Activated CD4-positive, alpha-beta T cell treated with anti-CD3 and anti-CD28 coated beads, Interleukin-2, amount 50 U/mL, for 1 hour (primary cell): ENCODE results near the gene PLPPR2.
"Not testable (repeated sequence)": the region's sequence is repeated elsewhere in the genome, so short reads cannot be mapped to it uniquely, and the experiment has no call there.

Experiments
- DNase-seq: peaks from one replicate; pipeline ENCODE4 v3.0.0-alpha.2; 2020

PLPPR2 gene

GRCh38 chr19:11342429-11342828 lies 12.8 kb upstream of the PLPPR2 start:
- DNase-seq = no peak

GRCh38 chr19:11345122-11345803 lies 10.0 kb upstream of the PLPPR2 start:
- no peak for DNase-seq

GRCh38 chr19:11346104-11346940 lies 8.9 kb upstream of the PLPPR2 start, which contains the start of the genes CCDC159 and TMEM205:
Gene CCDC159 (plus strand): TSS chr19:11346519. CDS start chr19:11346607, 88 bp downstream.
Gene TMEM205 (minus strand): TSS chr19:11346268. CDS start chr19:11345619, 649 bp downstream.
- DNase-seq = peak; percentile 98

DNA sequence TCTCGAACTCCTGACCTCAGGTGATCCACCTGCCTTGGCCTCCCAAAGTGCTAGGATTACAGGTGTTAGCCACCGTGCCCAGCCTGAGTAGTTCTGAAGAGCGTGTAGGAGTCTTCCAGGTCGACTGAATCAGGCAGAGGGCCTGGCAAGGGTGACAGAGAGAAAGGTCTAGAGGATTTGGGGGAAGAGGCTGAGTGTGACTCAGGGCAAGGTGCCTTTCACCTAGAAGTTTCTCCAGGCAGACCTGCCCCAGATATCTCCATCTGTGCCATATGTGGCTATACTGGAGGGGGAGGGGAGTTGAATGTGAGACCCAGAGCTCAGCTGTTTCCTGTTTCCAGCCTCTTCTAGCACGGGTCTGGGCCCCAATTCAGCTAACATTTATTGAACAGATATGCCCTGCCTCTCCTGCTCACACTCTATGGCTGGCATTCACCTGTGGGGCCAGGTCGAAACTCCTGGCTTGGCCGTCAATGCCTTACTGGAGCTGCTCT lies 7.6 kb upstream of the PLPPR2 start:
- no peak for DNase-seq

DNA sequence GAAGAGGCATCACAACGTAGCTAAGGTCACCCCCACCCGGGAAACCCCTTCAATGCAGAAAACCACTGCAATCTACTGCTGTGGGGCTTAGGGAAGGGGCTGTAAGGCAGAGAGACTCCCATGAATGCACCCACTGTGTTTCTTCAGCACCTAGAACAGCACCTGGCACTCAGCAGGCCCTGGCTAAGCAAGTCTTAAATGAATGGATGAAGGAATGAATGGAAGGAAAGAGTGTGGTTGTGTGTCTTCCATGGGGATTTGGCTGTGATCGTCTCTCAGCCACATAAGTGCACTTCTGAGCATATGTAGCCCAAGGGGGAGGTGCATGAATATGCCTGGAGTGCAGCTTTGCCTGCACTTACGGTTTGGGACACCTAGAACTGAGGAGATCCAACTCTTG lies 6.1 kb upstream of the PLPPR2 start:
- DNase-seq = no peak

GRCh38 chr19:11354102-11354501 lies 1.1 kb upstream of the PLPPR2 start:
- not testable (repeated sequence) for DNase-seq

DNA sequence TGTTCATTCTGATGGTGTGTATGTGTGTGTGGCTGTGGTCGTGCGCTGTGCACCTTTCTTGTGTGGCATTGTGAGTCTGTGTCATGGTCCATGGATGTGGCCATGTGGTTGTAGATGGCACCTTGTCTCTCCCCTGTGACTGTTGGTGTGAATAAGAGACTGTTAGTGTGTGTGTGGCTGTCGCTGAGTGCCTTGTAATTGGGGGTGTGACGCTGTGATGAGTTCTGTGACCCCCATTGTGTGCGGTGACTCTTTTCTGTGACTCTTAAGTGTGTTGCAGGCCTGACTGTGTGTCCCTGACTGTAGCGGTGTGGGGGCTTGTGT lies 804 bp downstream of the PLPPR2 start:
- DNase-seq = no peak

DNA sequence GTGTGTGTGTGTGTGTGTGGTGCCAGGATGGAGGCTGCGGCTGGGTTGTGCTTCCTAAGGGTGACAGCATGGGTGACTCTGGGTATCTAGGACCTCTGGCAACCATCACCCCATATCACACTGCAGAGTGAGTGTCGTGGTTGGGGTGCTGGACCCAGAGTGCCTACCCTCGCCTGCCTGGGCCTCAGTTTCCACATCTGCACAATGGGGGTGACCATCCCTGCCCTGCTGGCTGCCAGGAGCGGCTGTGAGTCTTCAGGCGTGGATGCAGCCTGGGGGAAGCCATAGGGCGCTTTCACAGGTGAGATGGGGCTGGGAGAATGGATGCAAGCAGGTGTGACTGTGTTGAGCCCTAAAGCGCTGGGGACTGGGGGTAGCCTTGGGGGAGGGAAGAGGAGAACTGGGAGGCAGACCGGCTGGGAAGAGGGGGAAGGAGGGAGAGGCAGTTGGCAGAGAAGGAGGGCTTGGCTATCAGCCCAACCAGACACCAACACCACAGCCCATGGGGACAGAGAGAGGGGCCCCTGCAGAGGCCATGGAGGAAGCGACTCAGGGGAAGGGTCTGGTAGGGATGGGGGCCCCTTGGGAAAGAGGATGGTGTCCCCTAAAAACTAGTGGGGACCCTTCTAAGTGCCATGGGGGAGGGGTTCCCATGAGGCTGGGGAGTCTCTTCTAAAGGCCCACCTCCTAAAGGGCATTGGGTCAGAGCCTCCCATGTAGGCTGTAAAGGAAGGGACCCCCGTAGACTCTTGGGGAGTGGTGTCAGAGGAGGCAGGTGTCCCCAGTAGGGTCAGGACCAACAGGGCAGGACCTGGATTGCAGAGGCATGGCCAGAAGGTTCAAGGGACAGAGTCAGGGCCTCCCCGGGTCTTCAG lies 1.7 kb downstream of the PLPPR2 start:
- no peak for DNase-seq

DNA sequence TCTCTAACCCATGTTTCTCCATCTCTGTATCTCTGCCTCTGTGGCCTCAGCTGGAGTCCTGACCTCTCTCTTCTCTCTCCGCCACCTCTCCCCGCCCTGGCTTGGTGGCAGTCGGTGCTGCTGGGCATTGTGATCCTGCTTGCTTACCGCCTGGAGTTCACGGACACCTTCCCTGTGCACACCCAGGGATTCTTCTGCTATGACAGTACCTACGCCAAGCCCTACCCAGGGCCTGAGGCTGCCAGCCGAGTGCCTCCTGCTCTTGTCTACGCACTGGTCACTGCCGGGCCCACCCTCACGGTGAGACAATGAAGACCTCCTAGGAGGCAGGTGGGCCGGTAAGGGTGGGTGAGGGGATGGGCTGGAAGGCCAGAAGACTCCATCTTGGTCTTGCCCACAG lies 4.2 kb downstream of the PLPPR2 start:
- no peak for DNase-seq

DNA sequence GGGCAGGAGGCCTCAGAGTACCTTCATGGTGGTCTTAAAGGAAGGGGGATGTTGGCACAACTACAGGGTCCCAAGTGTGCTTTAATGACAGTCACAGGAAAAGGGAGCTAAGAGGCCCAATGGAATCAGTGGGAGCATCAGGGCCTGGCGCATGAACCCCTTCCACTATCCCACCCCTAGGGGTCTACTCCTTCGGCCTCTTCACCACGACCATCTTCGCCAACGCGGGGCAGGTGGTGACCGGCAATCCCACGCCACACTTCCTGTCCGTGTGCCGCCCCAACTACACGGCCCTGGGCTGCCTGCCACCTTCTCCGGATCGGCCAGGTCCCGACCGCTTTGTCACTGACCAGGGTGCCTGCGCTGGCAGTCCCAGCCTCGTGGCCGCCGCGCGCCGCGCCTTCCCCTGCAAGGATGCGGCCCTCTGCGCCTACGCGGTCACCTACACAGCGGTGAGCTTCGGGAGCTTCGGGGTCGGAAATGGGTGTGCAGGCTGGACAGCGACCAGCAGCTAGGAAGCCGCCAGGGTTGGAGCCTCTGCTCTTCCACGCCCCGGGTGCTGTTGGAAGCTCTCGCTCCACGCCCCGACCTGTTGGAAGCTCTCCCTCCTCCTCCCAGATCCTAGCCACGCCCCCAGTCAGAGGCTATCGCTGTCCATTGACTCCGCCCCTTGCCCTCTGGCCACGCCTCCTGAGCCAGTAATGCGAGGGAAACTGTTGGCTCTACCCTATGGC lies 6.0 kb downstream of the PLPPR2 start:
- DNase-seq = no peak

GRCh38 chr19:11361771-11362731 lies 6.8 kb downstream of the PLPPR2 start:
- DNase-seq = no peak

DNA sequence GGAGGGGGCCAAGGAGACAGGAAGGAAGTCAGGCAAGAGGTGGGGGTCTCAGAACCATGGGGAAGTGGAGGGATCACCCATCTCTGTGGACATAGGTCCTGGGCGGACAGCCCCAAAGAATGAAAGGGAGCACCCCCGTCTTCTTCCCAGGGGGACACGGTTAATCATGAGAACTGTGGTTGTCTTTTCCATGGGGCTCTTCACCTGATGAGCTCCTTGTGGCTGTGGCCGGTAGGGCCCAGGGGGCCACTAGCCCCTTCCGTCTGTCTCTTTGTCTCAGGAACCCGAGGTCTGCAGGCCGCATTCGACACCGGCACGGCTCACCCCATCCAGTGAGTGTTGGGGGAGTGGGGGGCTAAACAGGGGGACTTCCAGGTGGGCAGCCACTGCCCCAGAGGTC lies 8.6 kb downstream of the PLPPR2 start:
- DNase-seq = no peak

- no peak for DNase-seq
Observed at GRCh38 chr19:11364296-11364904, 9.2 kb downstream of the PLPPR2 start.

- no peak for DNase-seq
Observed at GRCh38 chr19:11364935-11365334, 9.7 kb downstream of the PLPPR2 start.

DNA sequence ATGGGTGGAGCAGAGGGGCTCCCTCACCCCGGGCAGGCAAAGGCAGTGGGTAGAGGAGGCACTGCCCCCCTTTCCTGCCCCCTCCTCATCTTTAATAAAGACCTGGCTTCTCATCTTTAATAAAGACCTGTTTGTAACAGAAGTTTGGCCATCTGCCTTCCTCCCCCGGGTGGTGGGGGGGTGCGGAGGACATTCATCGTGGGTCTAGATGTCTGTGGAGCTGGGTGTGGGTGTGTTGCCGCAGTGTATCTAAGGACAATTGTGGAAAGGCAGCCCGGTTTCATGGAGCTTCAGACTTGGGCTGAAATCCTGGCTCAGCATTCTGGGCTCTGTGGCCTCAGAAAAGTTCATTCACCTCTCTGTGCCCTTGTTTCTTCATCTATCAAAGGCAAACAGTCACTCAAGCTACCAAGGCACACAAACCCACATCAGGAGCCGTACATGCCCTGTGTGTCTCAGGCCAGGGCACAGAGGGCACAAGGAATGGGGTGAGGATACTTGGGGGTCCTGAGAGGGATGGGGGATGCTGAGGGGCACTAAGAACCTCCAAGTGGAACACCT lies 10.4 kb downstream of the PLPPR2 start:
- no peak for DNase-seq

GRCh38 chr19:11367528-11367927 lies 12.3 kb downstream of the PLPPR2 start:
- no peak for DNase-seq

DNA sequence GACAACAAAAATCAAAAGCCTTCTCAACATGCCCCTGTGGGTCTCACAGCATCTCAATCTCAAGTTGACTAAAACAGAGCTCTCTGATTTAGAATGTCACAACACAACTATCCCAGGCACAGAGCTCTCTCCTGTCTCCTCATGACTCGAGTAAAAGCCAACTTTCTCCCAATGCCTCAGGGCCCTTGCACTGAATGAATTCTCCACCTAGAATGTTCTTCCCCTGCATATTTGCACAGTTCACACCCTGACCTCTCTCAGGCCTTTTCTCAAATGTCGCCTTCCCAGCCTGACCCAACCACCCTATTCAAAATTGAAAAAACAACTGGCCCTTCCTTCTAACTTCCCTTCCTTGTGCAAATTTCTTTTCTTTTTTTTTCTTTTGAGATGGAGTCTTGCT lies 15.5 kb downstream of the PLPPR2 start:
- no peak for DNase-seq

- DNase-seq = no peak
Observed at GRCh38 chr19:11373166-11373884, 18.1 kb downstream of the PLPPR2 start.

DNA sequence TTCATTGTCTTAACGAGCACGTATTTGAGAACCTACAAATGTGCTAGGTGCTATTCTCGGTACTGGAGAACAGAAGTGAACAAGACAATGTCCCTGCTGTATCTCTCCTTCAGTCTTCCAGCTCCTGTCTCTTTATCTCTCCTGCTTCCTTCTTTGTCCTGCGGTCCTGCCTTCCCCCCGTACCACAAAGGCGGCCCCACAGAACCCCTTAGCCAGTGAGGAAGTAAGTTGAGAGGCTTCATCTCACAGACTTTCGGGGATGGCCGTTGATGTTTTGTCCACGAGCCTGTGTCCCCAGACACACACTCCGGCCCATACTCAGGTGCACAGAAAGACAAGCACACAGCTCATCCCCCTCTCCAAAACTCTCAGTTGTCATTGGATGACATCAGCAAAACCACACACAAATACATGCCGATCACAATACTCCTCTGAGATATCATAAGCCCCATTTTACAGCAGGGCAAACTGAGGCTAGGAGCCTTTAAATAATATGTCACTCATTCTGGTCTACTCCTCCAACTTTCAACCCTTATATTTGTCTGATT lies 18.7 kb downstream of the PLPPR2 start:
- no peak for DNase-seq
